ENCODE data around the gene BLOC1S1.

Gene BLOC1S1

GRCh38 chr12:55711786-55712553, 3.9 kb upstream of the BLOC1S1 start:
- DNase-seq (ENCODE audit: low read depth) = no peak

GRCh38 chr12:55712700-55713415, 3.0 kb upstream of the BLOC1S1 start:
- DNase-seq (ENCODE audit: low read depth) = no peak

- DNase-seq (ENCODE audit: low read depth) = no peak
Observed at GRCh38 chr12:55713721-55714120, 2.1 kb upstream of the BLOC1S1 start.

GRCh38 chr12:55715169-55715764, 579 bp upstream of the BLOC1S1 start:
- no peak for DNase-seq (ENCODE audit: low read depth)

- no peak for DNase-seq (ENCODE audit: low read depth)
Observed at GRCh38 chr12:55716582-55716957, 724 bp downstream of the BLOC1S1 start.

GRCh38 chr12:55717011-55718007, 1.5 kb downstream of the BLOC1S1 start:
- DNase-seq (ENCODE audit: low read depth) = no peak

DNA sequence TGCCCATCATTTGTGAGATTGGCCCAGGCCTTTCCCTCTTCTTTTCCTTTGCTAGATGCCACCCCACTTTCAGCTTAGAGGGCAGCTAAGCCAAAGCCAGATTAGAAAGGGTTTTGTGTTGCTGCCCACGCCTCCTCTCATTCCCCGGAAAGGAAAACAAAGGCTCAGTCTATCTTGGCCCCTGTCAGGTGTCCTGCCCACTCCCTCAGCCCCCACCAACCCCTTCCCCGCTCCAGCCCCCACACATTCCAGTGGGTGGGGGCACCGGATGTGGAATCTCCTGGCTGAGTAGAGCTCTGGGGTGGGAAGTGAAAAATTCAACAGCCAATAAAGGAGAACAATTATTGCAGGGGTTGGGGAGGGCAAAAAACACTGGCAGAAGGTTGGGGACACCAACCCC, 2.2 kb downstream of the BLOC1S1 start:
- DNase-seq (ENCODE audit: low read depth) = no peak

DNA sequence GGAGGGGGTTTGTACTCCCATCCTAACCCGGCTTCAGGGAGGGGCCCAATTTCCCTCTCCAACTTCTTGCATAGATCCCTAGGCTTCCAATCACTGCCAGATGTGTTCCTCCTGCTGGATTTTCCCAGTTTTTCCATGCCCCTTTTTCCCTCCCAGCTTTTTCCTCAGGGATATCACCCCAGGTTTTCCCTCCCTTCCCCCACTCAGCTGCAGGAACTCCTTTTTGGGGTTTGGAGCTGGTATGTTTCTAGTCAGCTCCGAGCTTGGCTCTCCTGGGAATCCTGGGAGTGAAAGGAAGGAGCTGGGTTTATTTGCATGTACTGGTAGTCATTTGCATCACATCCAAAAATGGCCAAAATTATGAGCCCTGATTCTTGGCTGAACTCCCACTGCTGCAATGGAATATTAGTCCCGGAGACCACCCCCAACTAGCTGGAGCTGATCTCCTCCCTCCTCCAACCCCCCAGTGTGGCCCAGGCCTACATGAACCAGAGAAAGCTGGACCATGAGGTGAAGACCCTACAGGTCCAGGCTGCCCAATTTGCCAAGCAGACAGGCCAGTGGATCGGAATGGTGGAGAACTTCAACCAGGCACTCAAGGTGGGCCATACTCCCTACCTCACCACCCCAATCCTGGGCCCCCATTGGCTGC, 2.9 kb downstream of the BLOC1S1 start:
- no peak for DNase-seq (ENCODE audit: low read depth)

DNA sequence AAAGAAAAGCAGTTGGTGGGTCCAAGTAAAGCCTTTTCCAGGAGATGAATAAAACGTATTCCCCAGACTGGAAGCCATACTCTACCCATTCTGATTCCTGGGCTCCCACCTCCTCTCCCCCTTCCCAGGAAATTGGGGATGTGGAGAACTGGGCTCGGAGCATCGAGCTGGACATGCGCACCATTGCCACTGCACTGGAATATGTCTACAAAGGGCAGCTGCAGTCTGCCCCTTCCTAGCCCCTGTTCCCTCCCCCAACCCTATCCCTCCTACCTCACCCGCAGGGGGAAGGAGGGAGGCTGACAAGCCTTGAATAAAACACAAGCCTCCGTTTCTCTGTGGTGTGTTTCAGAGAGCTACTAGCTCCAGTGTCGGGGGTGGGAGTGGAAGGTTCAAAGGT, 3.5 kb downstream of the BLOC1S1 start:
- no peak for DNase-seq (ENCODE audit: low read depth)

DNA sequence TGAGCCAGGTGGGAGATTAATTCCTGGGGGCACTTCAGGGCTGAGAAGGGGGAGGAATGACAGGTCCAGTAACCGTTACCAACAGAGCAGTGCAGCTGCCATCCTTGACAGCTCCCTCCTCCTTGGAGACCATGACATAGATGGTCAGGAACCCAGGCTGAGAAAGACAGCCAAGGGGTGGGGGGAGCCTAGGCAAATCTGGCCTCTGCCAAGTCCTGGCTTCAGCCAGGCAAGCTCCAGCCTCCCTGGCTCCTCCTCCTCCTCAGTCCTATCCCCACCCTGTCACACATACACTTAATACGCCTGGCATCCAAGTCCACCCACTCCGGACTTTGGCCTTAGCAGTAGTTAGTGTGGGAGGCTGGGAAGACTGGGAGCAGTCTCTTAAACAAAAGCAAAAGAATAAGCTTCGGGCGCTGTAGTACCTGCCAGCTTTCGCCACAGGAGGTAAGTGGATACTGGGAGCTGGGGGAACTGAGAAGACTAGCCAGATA, 4.3 kb downstream of the BLOC1S1 start, which contains the start of gene RDH5:
RDH5 (plus strand) TSS at position 323 of the 494 bp plus-strand sequence. CDS start 792 bp downstream, outside the sequence.
- DNase-seq (ENCODE audit: low read depth) = no peak

DNA sequence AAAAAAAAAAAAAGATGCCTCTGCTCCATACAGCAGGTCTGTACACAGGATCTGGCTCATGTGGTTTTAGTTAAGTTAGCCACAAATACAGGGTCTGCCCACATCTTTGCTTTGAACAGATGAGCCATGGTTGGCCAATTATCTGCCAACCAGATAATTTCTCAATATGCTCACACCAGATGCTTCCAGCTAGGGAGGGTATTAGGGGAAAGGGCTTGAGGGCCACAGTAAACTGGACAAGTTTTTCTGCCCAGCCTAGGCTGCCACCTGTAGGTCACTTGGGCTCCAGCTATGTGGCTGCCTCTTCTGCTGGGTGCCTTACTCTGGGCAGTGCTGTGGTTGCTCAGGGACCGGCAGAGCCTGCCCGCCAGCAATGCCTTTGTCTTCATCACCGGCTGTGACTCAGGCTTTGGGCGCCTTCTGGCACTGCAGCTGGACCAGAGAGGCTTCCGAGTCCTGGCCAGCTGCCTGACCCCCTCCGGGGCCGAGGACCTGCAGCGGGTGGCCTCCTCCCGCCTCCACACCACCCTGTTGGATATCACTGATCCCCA, 5.1 kb downstream of the BLOC1S1 start:
- no peak for DNase-seq (ENCODE audit: low read depth)

DNA sequence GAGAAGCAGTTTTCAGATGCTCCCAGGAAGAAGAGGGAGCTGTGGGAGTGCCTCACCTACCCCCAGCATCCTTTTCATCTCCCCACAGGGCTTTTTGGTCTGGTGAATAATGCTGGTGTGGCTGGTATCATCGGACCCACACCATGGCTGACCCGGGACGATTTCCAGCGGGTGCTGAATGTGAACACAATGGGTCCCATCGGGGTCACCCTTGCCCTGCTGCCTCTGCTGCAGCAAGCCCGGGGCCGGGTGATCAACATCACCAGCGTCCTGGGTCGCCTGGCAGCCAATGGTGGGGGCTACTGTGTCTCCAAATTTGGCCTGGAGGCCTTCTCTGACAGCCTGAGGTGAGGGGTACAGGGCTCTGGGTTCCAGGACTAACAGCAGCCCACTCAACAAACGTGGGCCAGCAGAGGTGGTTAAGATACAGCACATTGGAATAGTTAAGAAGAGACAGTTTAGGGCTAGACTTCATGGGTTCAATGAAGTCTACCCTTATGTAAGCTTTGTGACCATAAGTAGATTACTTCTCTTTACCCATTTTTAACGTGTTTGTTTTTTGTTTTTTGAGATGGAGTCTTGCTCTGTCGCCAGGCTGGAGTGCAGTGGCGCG, 5.9 kb downstream of the BLOC1S1 start:
- no peak for DNase-seq (ENCODE audit: low read depth)

DNA sequence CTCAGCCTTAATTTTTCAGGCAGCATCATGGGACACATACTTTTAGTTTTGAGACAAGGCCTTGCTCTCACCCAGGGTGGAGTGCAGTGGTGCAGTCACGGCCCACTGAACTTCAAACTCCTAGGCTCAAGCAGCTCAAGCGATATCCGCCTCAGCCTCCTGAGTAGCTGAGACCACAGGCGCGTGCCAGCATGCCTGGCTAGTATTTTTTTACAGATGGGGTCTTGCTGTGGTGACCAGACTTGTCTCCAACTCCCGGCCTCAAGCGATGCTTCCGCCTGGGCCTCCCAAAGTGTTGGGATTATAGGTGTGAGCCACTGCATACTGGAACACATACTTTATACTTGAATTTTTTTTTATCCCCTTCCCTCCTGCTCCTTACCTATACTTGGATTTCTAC, 7.1 kb downstream of the BLOC1S1 start:
- DNase-seq (ENCODE audit: low read depth) = no peak

- no peak for DNase-seq (ENCODE audit: low read depth)
Observed at GRCh38 chr12:55723516-55724225, 7.8 kb downstream of the BLOC1S1 start.

- peak; percentile 43 for DNase-seq (ENCODE audit: low read depth)
Observed at GRCh38 chr12:55724226-55724939, 8.5 kb downstream of the BLOC1S1 start.

- no peak for DNase-seq (ENCODE audit: low read depth)
Observed at GRCh38 chr12:55724940-55725309, 9.1 kb downstream of the BLOC1S1 start.

GRCh38 chr12:55725556-55725955, 9.7 kb downstream of the BLOC1S1 start:
- no peak for DNase-seq (ENCODE audit: low read depth)

- no peak for DNase-seq (ENCODE audit: low read depth)
Observed at GRCh38 chr12:55726971-55727370, 11.1 kb downstream of the BLOC1S1 start.

DNA sequence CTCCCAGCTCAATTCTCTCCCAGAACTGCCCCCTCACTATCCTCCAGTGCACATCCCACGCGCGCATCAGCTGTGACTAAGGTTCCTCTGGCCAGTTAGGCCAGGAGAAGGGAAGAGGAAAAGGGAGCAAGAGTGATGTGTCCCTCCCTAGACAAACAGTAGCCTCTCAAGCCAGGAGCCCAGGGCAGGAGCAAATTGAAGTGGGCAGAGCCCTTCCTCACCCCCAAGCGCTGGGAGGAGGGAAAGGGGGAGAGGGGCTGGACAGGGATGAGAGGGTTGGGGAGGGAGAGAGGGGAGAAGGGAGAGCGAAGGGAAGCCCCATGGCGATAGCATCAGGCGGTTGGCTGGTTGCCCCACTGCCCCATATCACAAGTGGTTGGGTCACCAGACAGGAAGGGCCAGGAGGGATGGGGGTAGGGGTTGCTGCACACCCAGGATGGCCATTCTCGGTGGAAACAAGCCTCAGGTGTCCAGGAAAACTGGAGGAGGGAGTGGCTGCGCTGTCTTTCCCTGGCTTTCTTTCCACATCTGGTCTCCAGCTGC, 11.9 kb downstream of the BLOC1S1 start:
- DNase-seq (ENCODE audit: low read depth) = no peak
